ENCODE results near the gene CFAP77. TPM values are rescaled to one million over a fixed set of nuclear protein-coding genes. Genes with fewer than 3 reads are reported as not detected.

The CFAP77 gene
- total and polyA plus RNA-seq, 9 of the 15 experiments (the other 6 are each of a cell fraction or from before 2014, with no cell fraction given), result not detected

- POLR2A ChIA-PET, result interaction anchor here (0.6 to 1.1 kb wide), 5 partner anchors 18 to 1905 kb away, joined by 3 to 6 read pairs (median 3); no protein-coding TSS in a partner anchor
- Histone ChIP-seq H3K9me1 (ENCODE audit: control insufficient read depth, insufficient read depth, low read length) (no peaks in the 10 kb centered on the region), H3K36me3 (ENCODE audit: control insufficient read depth, insufficient read depth, low read length) (no peaks in the 10 kb centered on the region), H3K4me3 (no peak overlapping the region), H3K4me2 (ENCODE audit: insufficient read depth, low read length) (no peak overlapping the region), H4K20me1 (replicated peaks; ENCODE audit: control insufficient read depth, insufficient read depth, low read length) (no peaks in the 10 kb centered on the region), H3K79me2 (ENCODE audit: control insufficient read depth, insufficient read depth, low read length) (no peaks in the 10 kb centered on the region), H3K27me3 (ENCODE audit: control insufficient read depth in 2 of 2, insufficient read depth in 2 of 2, low read length in 2 of 2) (peaks cover 21 to 39% of the 10 kb centered on the region in 2 experiments; a peak in 3 of 5 replicates), H3K9me3 (replicated peaks; ENCODE audit: control insufficient read depth, insufficient read depth, low read depth, low read length) (no peaks in the 10 kb centered on the region), H2AFZ (ENCODE audit: low read depth, low read length) (no peak overlapping the region), H3K27ac (ENCODE audit: extremely low read depth, low read depth, low read length) (no peak overlapping the region), H3K9ac (ENCODE audit: insufficient read depth in 1 of 2, low read depth in 2 of 2, low read length in 2 of 2) (no peak overlapping the region), H3K4me1 (replicated peaks in 1 of 2; ENCODE audit: control insufficient read depth in 2 of 2, insufficient read depth in 2 of 2, low read length in 2 of 2) (no peaks in the 10 kb centered on the region)
- ATAC-seq (no peak), DNase-seq (ENCODE audit: extremely low read depth in 1 of 4, low spot score in 3 of 4) (no peak), FAIRE-seq (no peak)
- intact Hi-C loops (cut with micrococcal nuclease), result no loop called here
- no peak for TF ChIP-seq NELFE (IDR thresholded peaks at IDR 0.05; ENCODE audit: insufficient read depth, insufficient read length)
- no peak for TF ChIP-seq KDM4B (IDR thresholded peaks at IDR 0.05; ENCODE audit: borderline replicate concordance in 2 of 2, low read depth in 1 of 2)
- no peak for TF ChIP-seq HMGXB4 (CRISPR knock-in tag; IDR thresholded peaks at IDR 0.05)
- no peak for TF ChIP-seq WHSC1 (IDR thresholded peaks at IDR 0.05; ENCODE audit: low read length)
- no peak for TF ChIP-seq FOXK2 (conservative IDR thresholded peaks at IDR 0.05 in 1 of 2, IDR thresholded peaks at IDR 0.05 in 1 of 2; ENCODE audit: low read depth in 2 of 2)
- TF ChIP-seq SNAPC5 (CRISPR knock-in tag; IDR thresholded peaks at IDR 0.05), result no peak
- no peak for TF ChIP-seq MITF (IDR thresholded peaks at IDR 0.05)
- no peak for TF ChIP-seq BCOR (IDR thresholded peaks at IDR 0.05)
- TF ChIP-seq HSF4 (CRISPR knock-in tag; IDR thresholded peaks at IDR 0.05; ENCODE audit: borderline replicate concordance), result no peak
- no peak for TF ChIP-seq HMGN3 (IDR thresholded peaks at IDR 0.05; ENCODE audit: borderline replicate concordance, extremely low read depth, insufficient read length, low read depth, low read length)
- TF ChIP-seq FOSL1 (tag; conservative IDR thresholded peaks at IDR 0.05), result no peak
- TF ChIP-seq BHLHE40 (IDR thresholded peaks at IDR 0.05; ENCODE audit: low read length), result no peak
- TF ChIP-seq ZNF699 (CRISPR knock-in tag; IDR thresholded peaks at IDR 0.05; ENCODE audit: insufficient replicate concordance), result no peak
- CTCF ChIA-PET (ENCODE audit: low intra/inter-chr PET ratio), result no interaction called here
- no TSS peak for BruUV-seq (replicated peaks)
- WGBS (ENCODE audit: insufficient coverage, low coverage, missing lambda C conversion rate), result 8% methylated on average over 25 of the region's 25 CpGs
- in situ Hi-C loops (cut with MboI), result no loop called here
Observed at GRCh38 chr9:132531710-132532570, 121.9 kb downstream of the CFAP77 start.

Data from K562 (cell line).